Activated naive CD4-positive, alpha-beta T cell (primary cell): ENCODE results near the gene OTUD3.
"Not testable (repeated sequence)": the region's sequence is repeated elsewhere in the genome, so short reads cannot be mapped to it uniquely, and the experiment has no call there.

Experiments
- DNase-seq, 4 experiments: peaks; one replicate each; lab custom pipeline; 2025; lab: John Stamatoyannopoulos, UW

The OTUD3 gene

GRCh38 chr1:19869453-19869852 lies 12.7 kb upstream of the OTUD3 start:
- not testable (repeated sequence) for DNase-seq

GRCh38 chr1:19869929-19870328 lies 12.3 kb upstream of the OTUD3 start:
- DNase-seq, result no peak

GRCh38 chr1:19872190-19872589 lies 10.0 kb upstream of the OTUD3 start:
- no peak for DNase-seq

DNA sequence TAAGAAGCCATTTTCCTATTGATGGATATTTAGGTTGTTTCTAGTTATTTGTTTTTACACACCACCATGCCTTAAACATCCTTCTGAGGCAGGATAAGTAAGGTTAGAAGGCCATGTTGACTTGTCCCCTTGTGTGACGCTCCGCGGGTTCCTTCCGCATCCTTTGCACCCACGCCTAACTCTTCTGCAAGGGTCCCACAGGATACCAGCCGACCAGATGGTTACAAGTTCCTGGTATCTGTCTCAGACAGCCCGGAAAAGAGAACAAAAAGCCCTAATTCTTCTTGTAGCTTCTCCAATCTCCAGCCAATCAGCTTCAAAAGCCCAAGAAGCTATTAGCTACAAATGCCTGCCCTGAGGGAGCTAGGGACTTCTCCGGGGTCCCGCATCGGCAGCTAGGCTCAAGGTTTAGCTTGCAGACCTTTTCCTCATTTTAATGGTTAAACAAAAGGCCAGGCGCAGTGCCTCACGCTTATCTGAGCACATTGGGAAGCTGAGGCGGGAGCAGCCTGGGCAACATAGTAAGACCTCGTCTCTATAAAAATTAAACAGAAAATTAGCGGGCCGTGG lies 4.9 kb upstream of the OTUD3 start:
- DNase-seq, result no peak

GRCh38 chr1:19877821-19878636 lies 4.2 kb upstream of the OTUD3 start:
- DNase-seq, result no peak

DNA sequence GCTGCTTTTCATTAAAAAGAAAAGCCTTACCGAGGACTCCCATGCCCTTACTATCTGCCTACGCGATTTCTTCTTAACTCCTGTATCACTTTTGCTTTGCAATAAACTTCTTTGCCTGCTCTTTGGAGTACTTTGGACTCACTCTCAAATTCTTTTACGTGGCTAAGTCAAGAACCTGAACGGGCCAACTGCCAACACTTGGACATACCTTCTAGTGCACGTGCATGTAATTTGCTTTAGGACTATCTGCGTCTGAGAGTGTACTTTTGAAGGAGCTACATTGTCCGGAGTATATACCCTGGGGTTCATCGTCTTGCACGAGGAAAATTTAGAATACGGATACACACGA lies 3.6 kb upstream of the OTUD3 start:
- DNase-seq, result no peak

DNA sequence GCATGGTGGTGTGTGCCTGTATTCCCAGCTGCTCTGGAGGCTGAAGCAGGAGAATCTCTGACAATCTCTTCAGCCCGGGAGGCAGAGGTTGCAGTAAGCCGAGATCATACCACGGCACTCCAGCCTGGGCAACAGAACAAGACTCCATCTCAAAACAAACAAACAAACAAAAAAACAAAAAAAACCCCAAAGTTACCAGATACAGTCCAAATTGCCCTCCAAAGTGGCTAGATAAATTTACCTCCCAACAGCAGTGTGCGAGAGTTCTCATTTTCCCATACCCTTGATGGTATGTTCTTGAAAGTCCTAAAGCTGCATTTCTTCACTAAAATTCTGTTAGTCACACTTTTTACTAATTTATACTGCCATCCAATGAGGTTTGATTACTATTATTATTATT lies 3.0 kb upstream of the OTUD3 start:
- no peak for DNase-seq

GRCh38 chr1:19879661-19880060 lies 2.5 kb upstream of the OTUD3 start:
- DNase-seq, result no peak

DNA sequence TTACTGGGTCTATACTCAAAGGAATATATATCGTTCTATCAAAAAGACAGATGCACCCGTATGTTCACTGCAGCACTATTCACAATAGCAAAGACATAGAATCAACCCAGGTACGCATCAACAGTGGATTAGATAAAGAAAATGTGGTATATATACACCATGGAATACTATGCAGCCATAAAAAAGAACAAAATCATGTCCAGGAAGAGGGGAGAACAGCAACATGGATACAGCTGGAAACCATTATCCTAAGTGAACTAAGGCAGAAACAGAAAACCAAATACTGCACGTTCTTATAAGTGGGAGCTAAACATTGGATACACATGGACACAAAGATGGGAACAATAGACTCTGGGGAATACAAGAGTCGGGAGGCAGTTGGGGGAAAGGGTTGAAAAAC lies 1.4 kb upstream of the OTUD3 start:
- not testable (repeated sequence) for DNase-seq

GRCh38 chr1:19884312-19884711 lies 2.1 kb downstream of the OTUD3 start:
- no peak for DNase-seq

GRCh38 chr1:19885821-19886220 lies 3.6 kb downstream of the OTUD3 start:
- DNase-seq, result no peak

GRCh38 chr1:19888112-19888511 lies 5.9 kb downstream of the OTUD3 start:
- DNase-seq, result no peak

GRCh38 chr1:19889656-19890055 lies 7.5 kb downstream of the OTUD3 start:
- no peak for DNase-seq

DNA sequence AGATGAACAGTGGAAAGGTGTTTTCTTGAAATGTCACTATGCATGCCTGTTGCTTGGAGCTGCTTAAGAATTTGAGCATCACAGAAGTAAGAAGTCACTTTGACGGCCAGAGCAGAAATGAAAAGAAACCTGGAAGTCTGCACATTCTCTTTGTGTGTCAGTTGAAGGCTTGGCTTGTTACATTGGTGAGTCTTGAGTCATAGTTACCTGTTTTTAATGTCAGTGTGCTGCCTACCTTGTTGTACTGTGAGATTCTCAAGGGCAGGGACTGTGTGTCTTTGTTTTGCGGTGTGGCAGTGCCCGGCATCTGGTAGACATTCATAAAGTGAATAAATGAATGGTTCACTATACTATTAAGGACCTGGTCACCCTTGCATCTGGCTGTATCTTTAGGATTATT lies 9.9 kb downstream of the OTUD3 start:
- no peak for DNase-seq

DNA sequence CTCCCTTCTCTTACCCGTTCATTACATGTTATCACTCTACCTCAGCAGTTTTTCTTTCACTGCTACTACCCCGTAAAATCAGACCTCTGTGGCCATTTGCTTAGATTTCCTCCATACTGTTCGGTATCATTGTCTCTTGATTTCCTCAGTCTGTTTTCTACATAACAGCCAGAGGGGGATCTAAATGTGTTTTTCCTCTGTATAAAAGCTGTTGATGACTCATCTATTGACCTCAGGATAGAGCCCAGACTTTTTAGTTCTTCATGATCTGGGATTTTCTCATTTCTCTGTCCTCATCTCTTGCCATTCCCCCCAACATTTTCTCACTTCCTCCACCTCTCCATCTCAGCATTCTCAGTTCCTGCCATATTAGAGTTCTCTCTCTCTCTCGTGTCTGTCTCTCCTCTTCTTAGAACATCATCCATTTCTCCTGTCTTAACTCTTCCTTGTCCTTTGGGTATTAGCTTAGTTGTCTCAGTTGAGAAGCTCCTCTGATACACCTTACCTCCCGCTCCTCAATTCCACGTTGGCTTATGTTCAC lies 10.5 kb downstream of the OTUD3 start:
- no peak for DNase-seq

- DNase-seq, result no peak
Observed at GRCh38 chr1:19893687-19894086, 11.5 kb downstream of the OTUD3 start.

DNA sequence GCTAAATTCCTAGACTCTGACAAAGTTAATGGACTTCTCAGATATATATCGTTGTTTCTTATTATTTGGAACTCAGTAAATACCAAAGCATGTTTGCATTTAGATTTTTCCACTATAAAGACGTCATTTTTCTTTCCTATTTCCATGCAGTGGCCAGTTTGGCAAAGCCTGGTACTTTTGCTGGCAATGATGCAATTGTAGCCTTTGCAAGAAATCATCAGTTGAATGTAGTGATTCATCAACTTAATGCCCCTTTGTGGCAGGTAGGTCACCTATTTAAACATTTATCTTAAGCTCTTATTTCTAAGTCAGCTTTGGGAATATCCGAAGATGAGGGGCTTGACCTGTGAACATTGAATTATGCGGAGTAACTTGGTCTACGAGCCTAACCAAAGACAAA lies 12.0 kb downstream of the OTUD3 start:
- no peak for DNase-seq

- no peak for DNase-seq
Observed at GRCh38 chr1:19901653-19902052, 19.5 kb downstream of the OTUD3 start.

- no peak for DNase-seq
Observed at GRCh38 chr1:19903621-19904020, 21.4 kb downstream of the OTUD3 start.

GRCh38 chr1:19907456-19907855 lies 25.3 kb downstream of the OTUD3 start:
- DNase-seq, result no peak

DNA sequence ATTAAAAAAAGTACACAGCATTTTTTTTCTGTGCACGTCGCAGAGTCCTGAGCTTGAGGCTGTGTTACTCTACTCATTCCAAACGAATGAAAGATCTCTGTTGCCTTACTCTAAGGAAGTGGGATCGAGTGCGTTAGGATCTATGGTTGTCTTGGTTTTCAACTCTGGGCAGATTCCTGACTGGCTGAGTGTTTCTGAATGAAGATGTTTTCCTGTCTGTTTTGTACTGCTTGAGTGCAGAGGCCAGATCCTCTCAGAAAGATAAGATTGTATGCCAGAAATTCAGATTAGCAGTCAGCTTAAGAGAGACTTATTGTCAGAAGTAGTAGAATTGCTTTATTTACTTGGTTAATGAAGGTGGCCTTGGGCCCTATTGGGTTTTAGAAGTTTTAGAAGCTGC lies 27.2 kb downstream of the OTUD3 start:
- no peak for DNase-seq

GRCh38 chr1:19909971-19910370 lies 27.8 kb downstream of the OTUD3 start:
- no peak for DNase-seq

GRCh38 chr1:19910650-19911049 lies 28.5 kb downstream of the OTUD3 start:
- DNase-seq, result no peak

DNA sequence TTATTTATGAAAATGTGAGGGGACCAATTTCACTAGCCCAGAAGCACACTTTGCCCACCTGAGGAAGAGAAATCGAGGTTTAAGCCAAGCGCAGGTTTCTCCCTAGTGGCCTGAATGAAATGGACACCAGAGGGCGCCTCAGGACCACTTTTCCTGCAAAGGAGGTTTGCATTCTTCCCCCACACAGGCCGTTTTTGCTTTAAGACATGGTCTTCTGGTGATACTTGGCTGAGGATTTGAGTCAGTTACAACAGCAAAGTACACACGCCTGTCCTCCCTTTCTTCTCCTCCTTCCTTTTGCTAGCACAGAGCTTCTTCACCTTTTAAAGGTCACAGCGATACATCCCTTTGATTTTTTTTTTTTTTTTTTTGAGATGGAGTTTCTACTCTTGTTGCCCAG lies 35.9 kb downstream of the OTUD3 start:
- peak; percentile 51 to 75 (median 70) for DNase-seq
